Neural progenitor cell (in vitro differentiated cells): ENCODE results near the gene KAT7. TPM values are rescaled to one million over a fixed set of nuclear protein-coding genes. Genes with fewer than 3 reads are reported as not detected.
A peak's percentile ranks its signal among the peaks of the same experiment; 100 is the strongest.

ENCODE experiments used
- DNase-seq: peaks from one replicate; pipeline ENCODE4 v3.0.0-alpha.2; 2016; ENCODE audit warnings: low spot score
- H2AFZ ChIP-seq: fragments of 200-600 bp; sonication (generic); replicated peaks from 2 replicates; pipeline ENCODE4 v1.6.1; 2016; ENCODE audit warnings: antibody characterized with exemption
- H3F3A ChIP-seq: fragments of 200-600 bp; sonication (generic); 2 replicates; pipeline ENCODE4 v1.6.1; 2016; ENCODE audit warnings: antibody characterized with exemption, low read depth
- H3K27ac ChIP-seq: fragments of 200-600 bp; sonication (generic); 2 replicates; pipeline ENCODE4 v1.5.1; 2016; ENCODE audit warnings: mild to moderate bottlenecking
- H3K27me3 ChIP-seq: fragments of 200-600 bp; sonication (generic); 2 replicates; pipeline ENCODE4 v1.6.1; 2016; ENCODE audit warnings: mild to moderate bottlenecking, moderate library complexity
- H3K36me3 ChIP-seq: fragments of 200-600 bp; sonication (generic); 2 replicates; pipeline ENCODE4 v1.5.1; 2016
- H3K4me1 ChIP-seq: fragments of 200-600 bp; sonication (generic); 2 replicates; pipeline ENCODE4 v1.6.1; 2016; ENCODE audit warnings: mixed run types
- H3K4me2 ChIP-seq: fragments of 200-600 bp; sonication (generic); 2 replicates; pipeline ENCODE4 v1.6.1; 2016
- H3K4me3 ChIP-seq: fragments of 200-600 bp; sonication (generic); 2 replicates; pipeline ENCODE4 v1.5.1; 2016
- H3K79me2 ChIP-seq: fragments of 200-600 bp; sonication (generic); 2 replicates; pipeline ENCODE4 v1.6.1; 2016; ENCODE audit warnings: low read depth
- H3K9ac ChIP-seq: fragments of 200-600 bp; sonication (generic); 2 replicates; pipeline ENCODE4 v1.6.1; 2016
- H3K9me3 ChIP-seq: fragments of 200-600 bp; sonication (generic); 2 replicates; pipeline ENCODE4 v1.5.1; 2016; ENCODE audit warnings: low read depth
- H4K20me1 ChIP-seq: fragments of 200-600 bp; sonication (generic); 2 replicates; pipeline ENCODE4 v1.6.1; 2016; ENCODE audit warnings: low read depth
- H3K27ac Mint-ChIP-seq: 3 replicates; pipeline ENCODE4 v1.8.0; 2021; ENCODE audit warnings: mixed read lengths
- H3K27me3 Mint-ChIP-seq: 2 replicates; pipeline ENCODE4 v1.8.0; 2022; ENCODE audit warnings: low read depth, mild to moderate bottlenecking, inconsistent platforms, moderate library complexity, mixed read lengths; ENCODE audit not compliant: insufficient read depth
- H3K36me3 Mint-ChIP-seq: 3 replicates; pipeline ENCODE4 v1.8.0; 2021; ENCODE audit warnings: mixed read lengths
- H3K4me1 Mint-ChIP-seq: 3 replicates; pipeline ENCODE4 v1.8.0; 2021; ENCODE audit warnings: mixed read lengths
- H3K4me3 Mint-ChIP-seq: 3 replicates; pipeline ENCODE4 v1.8.0; 2021; ENCODE audit warnings: mild to moderate bottlenecking, moderate library complexity, mixed read lengths
- H3K9me3 Mint-ChIP-seq: 3 replicates; pipeline ENCODE4 v1.8.0; 2020; ENCODE audit warnings: mixed read lengths
- CTCF ChIP-seq: fragments of 200-600 bp; sonication (generic); IDR thresholded peaks from 2 replicates; pipeline ENCODE4 v1.5.1; 2017; ENCODE audit warnings: antibody characterized with exemption, mild to moderate bottlenecking
- EZH2 ChIP-seq: fragments of 200-600 bp; sonication (generic); IDR thresholded peaks from 2 replicates; pipeline ENCODE4 v1.6.1; 2017; ENCODE audit warnings: antibody characterized with exemption, mild to moderate bottlenecking, moderate library complexity
- EZH2phosphoT487 ChIP-seq: fragments of 200-600 bp; sonication (generic); IDR thresholded peaks from 2 replicates; pipeline ENCODE4 v1.6.1; 2017; ENCODE audit warnings: antibody characterized with exemption
- total RNA-seq: library from RNA; depleted of rRNA; stranded (reverse); fragments of >200 nt; gene quantifications from 2 replicates; pipeline ENCODE4 v1.2.3, GENCODE V29; 2015; ENCODE audit warnings: low replicate concordance

KAT7 gene
- total RNA-seq, 1 donor from 2014 or later = 139 TPM

DNA sequence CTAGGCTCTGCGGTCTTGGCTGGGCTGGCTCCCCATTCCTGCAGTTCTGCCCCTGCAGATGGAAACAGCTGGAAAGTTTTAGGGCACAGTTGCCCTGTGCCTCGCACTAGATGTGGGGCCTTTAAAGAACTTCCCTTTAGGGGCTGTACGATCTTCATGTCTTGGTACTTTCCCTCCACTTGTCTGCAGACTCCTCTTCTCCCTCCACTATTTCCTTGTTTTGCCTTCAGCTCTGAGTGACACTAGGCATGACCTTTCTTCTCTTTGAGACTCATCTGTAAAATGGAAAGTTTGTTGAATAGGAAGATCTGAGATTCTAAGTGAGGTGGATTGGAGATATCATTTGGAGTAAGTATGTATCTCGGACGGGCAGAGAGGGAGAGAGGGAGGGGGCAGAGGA lies 65.6 kb downstream of the KAT7 start:
- Histone ChIP-seq H2AFZ (no peak overlapping the region), H3K4me3 (no peak overlapping the region), H3K79me2 (no peaks in the 10 kb centered on the region), H4K20me1 (no peaks in the 10 kb centered on the region), H3F3A (peaks cover 3% of the 10 kb centered on the region), H3K9ac (no peak overlapping the region), H3K27me3 (peaks cover 79% of the 10 kb centered on the region), H3K36me3 (no peaks in the 10 kb centered on the region), H3K4me2 (no peak overlapping the region), H3K4me1 (peaks cover 3% of the 10 kb centered on the region), H3K9me3 (no peaks in the 10 kb centered on the region), H3K27ac (no peak overlapping the region)
- no peak for DNase-seq
- peaks cover 24% of the 10 kb centered on the region for H3K27me3 Mint-ChIP-seq
- TF ChIP-seq EZH2 = no peak
- no peak for TF ChIP-seq EZH2phosphoT487
- no peak for TF ChIP-seq CTCF
- H3K36me3 Mint-ChIP-seq = no peaks in the 10 kb centered on the region
- H3K27ac Mint-ChIP-seq = no peak overlapping the region
- H3K9me3 Mint-ChIP-seq = no peaks in the 10 kb centered on the region
- H3K4me1 Mint-ChIP-seq = peaks cover 8% of the 10 kb centered on the region
- no peak overlapping the region for H3K4me3 Mint-ChIP-seq

DNA sequence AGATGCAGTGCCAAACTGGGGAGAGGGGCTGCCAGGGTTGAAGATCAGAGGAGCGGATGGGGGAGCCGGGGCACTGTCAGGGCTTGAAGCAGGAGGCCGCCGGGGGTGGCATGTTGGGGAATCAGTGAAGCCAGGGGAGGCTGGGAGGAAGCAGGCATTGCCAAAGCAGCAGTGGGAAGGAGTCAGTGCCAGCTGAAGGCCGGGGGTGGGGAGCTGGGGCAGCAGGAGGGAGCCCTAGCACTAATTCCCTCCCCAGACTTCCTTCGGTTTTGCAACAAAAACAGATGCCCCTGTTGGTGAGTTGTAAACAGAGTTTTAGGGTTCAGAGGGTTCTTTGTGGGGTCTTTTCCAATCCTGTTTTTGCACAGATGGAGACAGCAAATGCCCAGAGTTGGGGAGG lies 70.3 kb downstream of the KAT7 start:
- H3K4me2 ChIP-seq = no peak overlapping the region
- H3K27ac ChIP-seq = no peak overlapping the region
- no peaks in the 10 kb centered on the region for H4K20me1 ChIP-seq
- TF ChIP-seq EZH2phosphoT487 = no peak
- TF ChIP-seq EZH2 = no peak
- TF ChIP-seq CTCF = no peak
- Mint-ChIP-seq H3K27me3 (peaks cover 16% of the 10 kb centered on the region), H3K9me3 (no peaks in the 10 kb centered on the region), H3K4me1 (peaks cover 5% of the 10 kb centered on the region), H3K36me3 (no peaks in the 10 kb centered on the region), H3K27ac (peak overlapping the region; percentile 14), H3K4me3 (no peak overlapping the region)
- no peaks in the 10 kb centered on the region for H3K79me2 ChIP-seq
- no peaks in the 10 kb centered on the region for H3K36me3 ChIP-seq
- H3K9me3 ChIP-seq = no peaks in the 10 kb centered on the region
- no peak overlapping the region for H3K9ac ChIP-seq
- H3F3A ChIP-seq = peaks cover 3% of the 10 kb centered on the region
- H3K4me3 ChIP-seq = no peak overlapping the region
- no peaks in the 10 kb centered on the region for H3K4me1 ChIP-seq
- H2AFZ ChIP-seq = no peak overlapping the region
- no peak for DNase-seq
- H3K27me3 ChIP-seq = peaks cover 33% of the 10 kb centered on the region

DNA sequence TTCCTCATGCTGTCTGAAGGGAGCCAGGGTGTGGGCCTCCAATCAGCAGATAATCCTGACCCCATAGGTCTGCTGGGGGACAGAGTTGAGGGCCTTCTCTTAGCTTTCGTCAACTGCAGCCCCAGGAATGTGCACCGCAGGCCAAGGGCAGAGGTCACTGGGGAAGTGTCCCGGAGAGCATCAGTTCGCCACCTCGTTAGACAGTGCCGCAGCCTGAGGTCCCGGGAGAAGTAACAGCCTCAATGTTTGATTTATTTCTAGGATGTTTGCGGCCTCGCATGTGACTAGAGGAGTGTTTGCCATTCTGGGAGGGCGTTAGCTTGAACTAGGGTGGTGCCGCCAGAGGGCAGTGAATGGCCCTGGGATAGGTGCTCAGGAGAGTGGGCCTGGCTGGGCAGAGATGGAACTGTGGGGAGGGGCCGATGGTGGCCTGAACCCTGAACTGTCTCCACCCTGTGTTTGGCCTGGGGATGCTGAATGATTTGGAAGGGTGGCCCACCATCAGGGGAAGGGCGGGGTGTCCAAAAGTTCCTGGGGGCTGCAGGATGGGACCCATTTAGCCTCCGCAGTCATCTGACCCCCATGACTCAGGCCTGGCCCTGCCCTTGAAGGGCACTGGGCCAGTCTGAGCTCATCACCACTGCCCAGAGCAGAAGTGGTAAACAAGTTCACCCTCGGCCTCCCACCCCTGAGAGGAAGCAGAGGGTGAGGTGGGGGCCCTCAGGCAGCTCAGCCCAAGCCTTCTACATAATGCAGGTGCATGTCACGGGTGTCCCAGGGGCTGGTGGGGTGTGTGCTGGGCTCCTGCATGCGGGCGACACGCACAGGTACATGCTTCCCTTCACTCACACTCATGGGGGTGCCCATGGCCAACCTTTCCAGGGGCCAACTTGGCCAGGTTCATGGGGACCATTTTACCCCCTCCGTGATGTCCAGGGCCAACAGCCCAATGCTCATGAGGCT lies 71.8 kb downstream of the KAT7 start:
- H3K4me3 Mint-ChIP-seq = no peak overlapping the region
- peaks cover 8% of the 10 kb centered on the region for H3K4me1 ChIP-seq
- DNase-seq = peak; percentile 38
- H3K9me3 Mint-ChIP-seq = no peaks in the 10 kb centered on the region
- no peak overlapping the region for H3K4me2 ChIP-seq
- H3K9ac ChIP-seq = no peak overlapping the region
- peaks cover 9% of the 10 kb centered on the region for H3F3A ChIP-seq
- no peaks in the 10 kb centered on the region for H3K36me3 Mint-ChIP-seq
- H4K20me1 ChIP-seq = no peaks in the 10 kb centered on the region
- peak; percentile 25 for TF ChIP-seq CTCF
- no peak for TF ChIP-seq EZH2
- H3K36me3 ChIP-seq = no peaks in the 10 kb centered on the region
- H3K9me3 ChIP-seq = no peaks in the 10 kb centered on the region
- H3K4me3 ChIP-seq = no peak overlapping the region
- H3K27ac Mint-ChIP-seq = no peak overlapping the region
- peaks cover 18% of the 10 kb centered on the region for H3K27me3 ChIP-seq
- H3K79me2 ChIP-seq = no peaks in the 10 kb centered on the region
- H2AFZ ChIP-seq = no peak overlapping the region
- no peak overlapping the region for H3K27ac ChIP-seq
- H3K4me1 Mint-ChIP-seq = peaks cover 15% of the 10 kb centered on the region
- peaks cover 20% of the 10 kb centered on the region for H3K27me3 Mint-ChIP-seq
